ENCODE data around the gene TMEM14C. TPM values are rescaled to one million over a fixed set of nuclear protein-coding genes. Genes with fewer than 3 reads are reported as not detected.
A peak's percentile ranks its signal among the peaks of the same experiment; 100 is the strongest.

The TMEM14C gene
- total RNA-seq, 2 donors from 2014 or later, result 123 to 133 TPM

DNA sequence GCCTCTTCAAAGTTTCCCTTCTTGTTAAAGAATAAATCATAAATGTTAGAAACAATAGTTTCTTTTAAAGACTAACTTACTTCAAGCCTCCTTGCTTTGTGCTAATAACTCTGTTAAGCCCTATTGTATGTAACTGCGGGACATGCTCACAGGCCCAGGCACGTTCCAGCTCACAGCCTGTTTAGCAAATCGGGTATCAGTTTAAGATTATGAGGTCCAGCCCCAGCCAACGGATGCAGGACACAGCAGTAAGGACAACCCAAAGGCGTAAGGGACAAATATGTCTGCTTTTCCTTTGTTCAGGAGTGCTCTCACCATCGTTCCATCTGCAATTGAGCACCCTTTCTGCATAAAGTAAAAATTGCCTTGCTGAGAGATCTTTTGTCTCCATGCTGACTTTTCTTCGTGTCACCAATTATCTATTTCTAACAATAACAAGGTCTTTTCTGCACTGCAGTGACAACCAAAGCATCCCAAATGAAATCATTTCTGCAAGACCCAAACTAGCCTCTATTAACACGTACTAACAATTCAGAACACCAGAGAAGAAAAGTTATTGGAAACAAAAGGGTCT is 29.8 kb upstream of the TMEM14C start:
- Histone ChIP-seq H3K4me1 (peaks cover 0 to 23% of the 10 kb centered on the region in 2 donors), H3K27ac (no peak overlapping the region), H3K27me3 (no peaks in the 10 kb centered on the region), H3K9me3 (no peaks in the 10 kb centered on the region), H3K4me3 (no peak overlapping the region), H3K36me3 (peaks cover 6% of the 10 kb centered on the region)
- TF ChIP-seq, protein P1, sequence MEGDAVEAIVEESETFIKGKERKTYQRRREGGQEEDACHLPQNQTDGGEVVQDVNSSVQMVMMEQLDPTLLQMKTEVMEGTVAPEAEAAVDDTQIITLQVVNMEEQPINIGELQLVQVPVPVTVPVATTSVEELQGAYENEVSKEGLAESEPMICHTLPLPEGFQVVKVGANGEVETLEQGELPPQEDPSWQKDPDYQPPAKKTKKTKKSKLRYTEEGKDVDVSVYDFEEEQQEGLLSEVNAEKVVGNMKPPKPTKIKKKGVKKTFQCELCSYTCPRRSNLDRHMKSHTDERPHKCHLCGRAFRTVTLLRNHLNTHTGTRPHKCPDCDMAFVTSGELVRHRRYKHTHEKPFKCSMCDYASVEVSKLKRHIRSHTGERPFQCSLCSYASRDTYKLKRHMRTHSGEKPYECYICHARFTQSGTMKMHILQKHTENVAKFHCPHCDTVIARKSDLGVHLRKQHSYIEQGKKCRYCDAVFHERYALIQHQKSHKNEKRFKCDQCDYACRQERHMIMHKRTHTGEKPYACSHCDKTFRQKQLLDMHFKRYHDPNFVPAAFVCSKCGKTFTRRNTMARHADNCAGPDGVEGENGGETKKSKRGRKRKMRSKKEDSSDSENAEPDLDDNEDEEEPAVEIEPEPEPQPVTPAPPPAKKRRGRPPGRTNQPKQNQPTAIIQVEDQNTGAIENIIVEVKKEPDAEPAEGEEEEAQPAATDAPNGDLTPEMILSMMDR (IDR thresholded peaks at IDR 0.05), result no peak
- DNase-seq (ENCODE audit: low spot score), result no peak

DNA sequence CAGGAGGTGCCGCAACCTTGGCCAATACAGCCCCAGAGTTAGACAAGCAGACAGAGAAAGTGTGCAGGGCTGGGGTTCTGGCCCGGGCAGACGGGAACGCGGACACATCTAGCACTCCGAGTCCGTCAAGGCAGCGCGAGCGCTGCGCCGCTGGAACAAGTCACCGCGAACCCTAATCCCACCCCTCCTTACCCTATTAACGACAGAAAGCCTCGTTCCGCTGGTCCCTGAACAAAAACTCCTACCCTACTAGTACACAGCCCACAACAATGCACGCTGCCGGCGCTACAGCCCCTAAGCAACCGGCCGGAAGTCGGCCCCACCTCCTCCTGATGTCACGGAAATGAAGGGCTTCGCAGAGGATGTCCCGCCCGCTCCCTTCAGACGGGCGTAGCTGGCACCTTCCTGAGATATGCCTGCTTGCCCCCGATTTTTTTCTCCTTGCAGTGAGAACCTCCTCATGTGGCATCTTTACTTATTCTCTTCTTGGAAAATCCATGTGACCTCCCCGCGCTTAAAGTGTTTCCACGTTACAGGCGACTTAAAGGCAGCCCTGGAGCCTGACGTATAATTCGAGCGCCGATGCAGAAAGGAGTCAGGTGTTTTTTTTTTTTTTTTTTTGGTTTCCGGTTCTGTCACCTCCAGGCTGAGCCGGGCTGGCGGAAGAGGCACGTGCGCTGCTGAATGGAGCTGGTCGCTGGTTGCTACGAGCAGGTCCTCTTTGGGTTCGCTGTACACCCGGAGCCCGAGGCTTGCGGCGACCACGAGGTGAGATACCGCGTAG is 28.4 kb upstream of the TMEM14C start, which contains the start of the genes C6orf52 and PAK1IP1:
Gene C6orf52, minus strand, starts transcription at position 315 of the 784 bp plus-strand sequence. CDS start 7,066 bp downstream, outside the sequence.
Gene PAK1IP1, plus strand, starts transcription at position 671 of the 784 bp plus-strand sequence. Its CDS starts 14 bp downstream, at position 685.
- Histone ChIP-seq H3K27me3 (no peaks in the 10 kb centered on the region), H3K4me3 (peak within 1 kb of the TSS; percentile 86 to 92), H3K36me3 (peaks cover 19% of the 10 kb centered on the region), H3K9me3 (no peaks in the 10 kb centered on the region), H3K4me1 (peaks cover 0 to 23% of the 10 kb centered on the region in 2 donors), H3K27ac (peak within 1 kb of the TSS; percentile 90 to 93)
- peak; percentile 93 for DNase-seq (ENCODE audit: low spot score)
- TF ChIP-seq, protein P1 (IDR thresholded peaks at IDR 0.05), result no peak

DNA sequence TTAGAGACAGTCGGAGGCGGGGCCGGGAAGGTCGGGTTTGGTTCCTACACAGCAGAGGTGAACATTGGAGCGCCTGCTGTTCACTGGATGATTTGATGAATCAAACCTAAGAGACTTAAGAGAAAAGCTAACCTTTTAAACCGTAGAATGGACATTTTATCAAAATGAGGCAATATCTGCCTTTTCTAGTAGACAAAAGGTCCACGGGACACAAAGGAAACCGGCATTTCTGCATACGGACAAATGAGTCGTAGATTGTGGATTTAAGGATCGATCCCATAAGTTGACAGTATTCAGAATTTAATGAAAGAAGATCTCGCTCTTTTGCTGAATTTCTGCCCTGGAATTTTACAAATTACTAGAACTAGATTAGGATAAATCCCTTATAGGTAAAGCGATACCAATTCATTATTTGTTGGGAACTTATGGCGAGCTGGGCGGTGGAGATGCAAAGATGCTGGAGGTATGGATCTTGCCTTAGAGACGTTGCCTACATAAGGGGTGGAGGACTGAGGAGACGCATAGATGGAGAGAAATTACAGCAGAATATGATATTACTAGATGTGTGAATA is 27.7 kb upstream of the TMEM14C start:
- Histone ChIP-seq H3K27me3 (no peaks in the 10 kb centered on the region), H3K4me3 (peak overlapping the region; percentile 86 to 92), H3K36me3 (peaks cover 23% of the 10 kb centered on the region), H3K9me3 (no peaks in the 10 kb centered on the region), H3K27ac (peak overlapping the region; percentile 90 to 93), H3K4me1 (peaks cover 0 to 23% of the 10 kb centered on the region in 2 donors)
- TF ChIP-seq, protein P1 (IDR thresholded peaks at IDR 0.05), result no peak
- no peak for DNase-seq (ENCODE audit: low spot score)

DNA sequence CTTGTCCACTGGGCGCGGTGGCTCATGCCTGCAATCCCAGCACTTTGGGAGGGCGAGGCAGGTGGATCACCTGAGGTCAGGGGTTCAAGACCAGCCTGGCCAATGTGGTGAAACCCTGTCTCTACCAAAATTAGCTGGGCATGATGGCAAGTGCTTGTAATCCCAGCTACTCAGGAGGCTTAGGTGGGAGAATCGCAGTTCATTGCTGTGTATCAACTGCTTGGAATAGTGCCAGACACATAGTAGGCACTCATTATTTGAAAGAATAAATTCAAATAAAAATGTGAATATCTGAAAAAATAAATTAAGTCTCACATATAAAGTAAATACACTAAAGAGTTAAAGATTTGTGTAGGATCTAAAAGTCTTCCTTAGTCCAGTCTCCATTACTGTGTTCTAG is 26.2 kb upstream of the TMEM14C start:
- Histone ChIP-seq H3K27me3 (no peaks in the 10 kb centered on the region), H3K27ac (no peak overlapping the region), H3K9me3 (no peaks in the 10 kb centered on the region), H3K36me3 (peaks cover 23% of the 10 kb centered on the region), H3K4me3 (no peak overlapping the region), H3K4me1 (peaks cover 0 to 23% of the 10 kb centered on the region in 2 donors)
- no peak for DNase-seq (ENCODE audit: low spot score)
- TF ChIP-seq, protein P1 (IDR thresholded peaks at IDR 0.05), result no peak

DNA sequence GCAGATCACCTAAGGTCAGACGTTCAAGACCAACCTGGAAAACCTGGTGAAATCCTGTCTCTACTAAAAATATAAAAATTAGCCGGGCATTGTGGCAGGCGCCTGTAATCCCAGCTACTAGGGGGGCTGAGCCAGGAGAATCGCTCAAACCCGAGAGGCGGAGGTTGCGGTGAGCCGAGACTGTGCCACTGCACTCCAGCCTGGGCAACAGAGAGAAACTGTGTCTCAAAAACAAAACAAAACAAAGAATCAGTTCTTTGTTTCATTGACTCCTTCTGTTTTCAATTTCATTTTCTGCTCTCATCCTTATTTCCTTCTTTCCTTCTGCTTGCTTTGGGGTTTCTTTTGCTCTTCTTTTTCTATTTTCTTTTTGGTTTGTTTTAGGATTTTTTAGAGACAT is 8.9 kb upstream of the TMEM14C start:
- peaks cover 3% of the 10 kb centered on the region for H3K36me3 ChIP-seq
- H3K27me3 ChIP-seq, result no peaks in the 10 kb centered on the region
- TF ChIP-seq, protein P1 (IDR thresholded peaks at IDR 0.05), result no peak
- no peak overlapping the region for H3K27ac ChIP-seq
- no peak for DNase-seq (ENCODE audit: low spot score)
- no peaks in the 10 kb centered on the region for H3K4me1 ChIP-seq
- no peaks in the 10 kb centered on the region for H3K9me3 ChIP-seq
- no peak overlapping the region for H3K4me3 ChIP-seq

Data from right atrium auricular region (tissue), 2 donors.